Mesodermal cell (in vitro differentiated cells): Measurements from ENCODE around the gene MYO1E.

Source experiments
- H3K27ac ChIP-seq: 2 replicates; pipeline ENCODE4 v1.7.0; 2013; ENCODE audit warnings: mild to moderate bottlenecking, low read depth, low read length, moderate library complexity; ENCODE audit not compliant: severe bottlenecking
- H3K36me3 ChIP-seq: 2 replicates; pipeline ENCODE4 v1.7.1; 2013; ENCODE audit warnings: mild to moderate bottlenecking, low read length, moderate library complexity; ENCODE audit not compliant: control insufficient read depth, insufficient read depth
- H3K4me1 ChIP-seq: one replicate; pipeline ENCODE4 v1.7.1; 2013; ENCODE audit warnings: mild to moderate bottlenecking, low read length; ENCODE audit not compliant: insufficient read depth, control insufficient read depth, poor library complexity, severe bottlenecking
- H3K4me3 ChIP-seq: 2 replicates; pipeline ENCODE4 v1.7.0; 2013; ENCODE audit warnings: low read length, control low read depth, mild to moderate bottlenecking; ENCODE audit not compliant: insufficient read depth, poor library complexity, severe bottlenecking; ENCODE audit errors: extremely low read depth
- H3K9me3 ChIP-seq: 2 replicates; pipeline ENCODE4 v1.7.1; 2013; ENCODE audit warnings: mild to moderate bottlenecking, low read length, moderate library complexity; ENCODE audit not compliant: control insufficient read depth
- WGBS, 2 experiments: methylation state at CpG; one replicate each; pipeline ENCODE4 v1.1.5; 2013; ENCODE audit warnings: missing lambda C conversion rate in 2 of 2; ENCODE audit not compliant: insufficient coverage in 2 of 2; 5-methylcytosine and 5-hydroxymethylcytosine counted together

Gene MYO1E

GRCh38 chr15:59115047-59115446, 257.6 kb downstream of the MYO1E start:
- Histone ChIP-seq H3K27ac (no peak overlapping the region), H3K36me3 (peaks cover 90% of the 10 kb centered on the region), H3K9me3 (no peaks in the 10 kb centered on the region), H3K4me1 (no peaks in the 10 kb centered on the region), H3K4me3 (no peak overlapping the region)
- 100% methylated on average over 1 to 2 of the region's 2 CpGs for WGBS, 2 experiments

- no peaks in the 10 kb centered on the region for H3K4me1 ChIP-seq
- peaks cover 90% of the 10 kb centered on the region for H3K36me3 ChIP-seq
- whole genome bisulfite sequencing, 2 experiments = 84 to 93% methylated on average over 3 to 4 of the region's 4 CpGs
- no peaks in the 10 kb centered on the region for H3K9me3 ChIP-seq
- no peak overlapping the region for H3K4me3 ChIP-seq
- H3K27ac ChIP-seq = no peak overlapping the region
Observed at GRCh38 chr15:59111251-59111650, 261.4 kb downstream of the MYO1E start.

- Histone ChIP-seq H3K36me3 (peaks cover 40% of the 10 kb centered on the region), H3K4me1 (no peaks in the 10 kb centered on the region), H3K9me3 (no peaks in the 10 kb centered on the region), H3K4me3 (peak overlapping the region; percentile 88), H3K27ac (peak overlapping the region; percentile 95)
- no CpG with 5 or more reads among the region's 2 CpGs for WGBS, 2 experiments
Observed at GRCh38 chr15:59105854-59106253, 266.8 kb downstream of the MYO1E start.

GRCh38 chr15:59104912-59105732, 267.5 kb downstream of the MYO1E start, which contains the start of gene CCNB2:
Gene CCNB2, plus strand, starts transcription at chr15:59105146. Its CDS starts 123 bp downstream, at chr15:59105269.
- H3K4me3 ChIP-seq = peak within 1 kb of the TSS; percentile 88
- no peaks in the 10 kb centered on the region for H3K9me3 ChIP-seq
- H3K27ac ChIP-seq = peak within 1 kb of the TSS; percentile 95
- 0% methylated on average over 34 to 39 of the region's 57 CpGs for WGBS, 2 experiments
- no peaks in the 10 kb centered on the region for H3K4me1 ChIP-seq
- peaks cover 36% of the 10 kb centered on the region for H3K36me3 ChIP-seq

- no peaks in the 10 kb centered on the region for H3K4me1 ChIP-seq
- peak overlapping the region; percentile 95 for H3K27ac ChIP-seq
- H3K36me3 ChIP-seq = peaks cover 34% of the 10 kb centered on the region
- no peaks in the 10 kb centered on the region for H3K9me3 ChIP-seq
- peak overlapping the region; percentile 88 for H3K4me3 ChIP-seq
- 0 to 11% methylated on average over 3 of the region's 9 CpGs for WGBS, 2 experiments
Observed at GRCh38 chr15:59104602-59104911, 268.1 kb downstream of the MYO1E start.

- Histone ChIP-seq H3K36me3 (peaks cover 37% of the 10 kb centered on the region), H3K9me3 (no peaks in the 10 kb centered on the region), H3K4me3 (no peak overlapping the region), H3K4me1 (no peaks in the 10 kb centered on the region), H3K27ac (no peak overlapping the region)
- no CpG with 5 or more reads among the region's 2 CpGs for WGBS, 2 experiments
Observed at GRCh38 chr15:59099162-59099685, 273.4 kb downstream of the MYO1E start.

GRCh38 chr15:59096429-59096828, 276.2 kb downstream of the MYO1E start:
- H3K4me1 ChIP-seq = no peaks in the 10 kb centered on the region
- 93 to 97% methylated on average over 3 of the region's 3 CpGs for WGBS, 2 experiments
- peaks cover 54% of the 10 kb centered on the region for H3K36me3 ChIP-seq
- no peak overlapping the region for H3K4me3 ChIP-seq
- H3K27ac ChIP-seq = no peak overlapping the region
- H3K9me3 ChIP-seq = no peaks in the 10 kb centered on the region

GRCh38 chr15:59094077-59094476, 278.6 kb downstream of the MYO1E start:
- Histone ChIP-seq H3K36me3 (peaks cover 62% of the 10 kb centered on the region), H3K27ac (no peak overlapping the region), H3K4me3 (no peak overlapping the region), H3K9me3 (no peaks in the 10 kb centered on the region), H3K4me1 (no peaks in the 10 kb centered on the region)
- WGBS, 2 experiments = no CpG with 5 or more reads among the region's 1 CpG

GRCh38 chr15:59087731-59088130, 284.9 kb downstream of the MYO1E start:
- Histone ChIP-seq H3K9me3 (no peaks in the 10 kb centered on the region), H3K36me3 (peaks cover 59% of the 10 kb centered on the region), H3K27ac (no peak overlapping the region), H3K4me3 (no peak overlapping the region), H3K4me1 (no peaks in the 10 kb centered on the region)
- 100% methylated on average over 2 of the region's 2 CpGs for WGBS, 2 experiments
